Neural progenitor cell (in vitro differentiated cells): ENCODE measurements around the gene UBE2L5. TPM values are rescaled to one million over a fixed set of nuclear protein-coding genes. Genes with fewer than 3 reads are reported as not detected.

Experiments used
- DNase-seq: peaks from one replicate; pipeline ENCODE4 v3.0.0-alpha.2; 2016; ENCODE audit warnings: low spot score
- H2AFZ ChIP-seq: fragments of 200-600 bp; sonication (generic); replicated peaks from 2 replicates; pipeline ENCODE4 v1.6.1; 2016; ENCODE audit warnings: antibody characterized with exemption
- H3F3A ChIP-seq: fragments of 200-600 bp; sonication (generic); 2 replicates; pipeline ENCODE4 v1.6.1; 2016; ENCODE audit warnings: antibody characterized with exemption, low read depth
- H3K27ac ChIP-seq: fragments of 200-600 bp; sonication (generic); 2 replicates; pipeline ENCODE4 v1.5.1; 2016; ENCODE audit warnings: mild to moderate bottlenecking
- H3K27me3 ChIP-seq: fragments of 200-600 bp; sonication (generic); 2 replicates; pipeline ENCODE4 v1.6.1; 2016; ENCODE audit warnings: mild to moderate bottlenecking, moderate library complexity
- H3K36me3 ChIP-seq: fragments of 200-600 bp; sonication (generic); 2 replicates; pipeline ENCODE4 v1.5.1; 2016
- H3K4me1 ChIP-seq: fragments of 200-600 bp; sonication (generic); 2 replicates; pipeline ENCODE4 v1.6.1; 2016; ENCODE audit warnings: mixed run types
- H3K4me2 ChIP-seq: fragments of 200-600 bp; sonication (generic); 2 replicates; pipeline ENCODE4 v1.6.1; 2016
- H3K4me3 ChIP-seq: fragments of 200-600 bp; sonication (generic); 2 replicates; pipeline ENCODE4 v1.5.1; 2016
- H3K79me2 ChIP-seq: fragments of 200-600 bp; sonication (generic); 2 replicates; pipeline ENCODE4 v1.6.1; 2016; ENCODE audit warnings: low read depth
- H3K9ac ChIP-seq: fragments of 200-600 bp; sonication (generic); 2 replicates; pipeline ENCODE4 v1.6.1; 2016
- H3K9me3 ChIP-seq: fragments of 200-600 bp; sonication (generic); 2 replicates; pipeline ENCODE4 v1.5.1; 2016; ENCODE audit warnings: low read depth
- H4K20me1 ChIP-seq: fragments of 200-600 bp; sonication (generic); 2 replicates; pipeline ENCODE4 v1.6.1; 2016; ENCODE audit warnings: low read depth
- H3K27ac Mint-ChIP-seq: 3 replicates; pipeline ENCODE4 v1.8.0; 2021; ENCODE audit warnings: mixed read lengths
- H3K27me3 Mint-ChIP-seq: 2 replicates; pipeline ENCODE4 v1.8.0; 2022; ENCODE audit warnings: low read depth, mild to moderate bottlenecking, inconsistent platforms, moderate library complexity, mixed read lengths; ENCODE audit not compliant: insufficient read depth
- H3K36me3 Mint-ChIP-seq: 3 replicates; pipeline ENCODE4 v1.8.0; 2021; ENCODE audit warnings: mixed read lengths
- H3K4me1 Mint-ChIP-seq: 3 replicates; pipeline ENCODE4 v1.8.0; 2021; ENCODE audit warnings: mixed read lengths
- H3K4me3 Mint-ChIP-seq: 3 replicates; pipeline ENCODE4 v1.8.0; 2021; ENCODE audit warnings: mild to moderate bottlenecking, moderate library complexity, mixed read lengths
- H3K9me3 Mint-ChIP-seq: 3 replicates; pipeline ENCODE4 v1.8.0; 2020; ENCODE audit warnings: mixed read lengths
- CTCF ChIP-seq: fragments of 200-600 bp; sonication (generic); IDR thresholded peaks from 2 replicates; pipeline ENCODE4 v1.5.1; 2017; ENCODE audit warnings: antibody characterized with exemption, mild to moderate bottlenecking
- EZH2 ChIP-seq: fragments of 200-600 bp; sonication (generic); IDR thresholded peaks from 2 replicates; pipeline ENCODE4 v1.6.1; 2017; ENCODE audit warnings: antibody characterized with exemption, mild to moderate bottlenecking, moderate library complexity
- EZH2phosphoT487 ChIP-seq: fragments of 200-600 bp; sonication (generic); IDR thresholded peaks from 2 replicates; pipeline ENCODE4 v1.6.1; 2017; ENCODE audit warnings: antibody characterized with exemption
- total RNA-seq: library from RNA; depleted of rRNA; stranded (reverse); fragments of >200 nt; gene quantifications from 2 replicates; pipeline ENCODE4 v1.2.3, GENCODE V29; 2015; ENCODE audit warnings: low replicate concordance

The UBE2L5 gene
- total RNA-seq, 1 donor from 2014 or later: not detected

- H3K9me3 ChIP-seq: no peaks in the 10 kb centered on the region
- no peak overlapping the region for H3K4me3 ChIP-seq
- H3K27me3 Mint-ChIP-seq: peaks cover 8% of the 10 kb centered on the region
- peaks cover 23% of the 10 kb centered on the region for H3K4me1 Mint-ChIP-seq
- H3K79me2 ChIP-seq: no peaks in the 10 kb centered on the region
- no peaks in the 10 kb centered on the region for H3K36me3 ChIP-seq
- no peaks in the 10 kb centered on the region for H3K4me1 ChIP-seq
- H3K4me3 Mint-ChIP-seq: no peak overlapping the region
- H2AFZ ChIP-seq: no peak overlapping the region
- no peaks in the 10 kb centered on the region for H3K27me3 ChIP-seq
- H3K27ac Mint-ChIP-seq: no peak overlapping the region
- H3K9ac ChIP-seq: no peak overlapping the region
- no peaks in the 10 kb centered on the region for H3K9me3 Mint-ChIP-seq
- H3K27ac ChIP-seq: no peak overlapping the region
- TF ChIP-seq CTCF (no peak), EZH2phosphoT487 (no peak), EZH2 (no peak)
- no peaks in the 10 kb centered on the region for H3K36me3 Mint-ChIP-seq
- no peak overlapping the region for H3K4me2 ChIP-seq
- no peaks in the 10 kb centered on the region for H3F3A ChIP-seq
- no peaks in the 10 kb centered on the region for H4K20me1 ChIP-seq
- no peak for DNase-seq
Observed at GRCh38 chr13:30391956-30392680, 30.2 kb upstream of the UBE2L5 start.

- H2AFZ ChIP-seq: no peak overlapping the region
- Mint-ChIP-seq H3K36me3 (no peaks in the 10 kb centered on the region), H3K27me3 (peaks cover 8% of the 10 kb centered on the region), H3K9me3 (no peaks in the 10 kb centered on the region), H3K4me1 (peaks cover 23% of the 10 kb centered on the region), H3K4me3 (no peak overlapping the region), H3K27ac (no peak overlapping the region)
- no peaks in the 10 kb centered on the region for H3K27me3 ChIP-seq
- H3K4me2 ChIP-seq: no peak overlapping the region
- no peaks in the 10 kb centered on the region for H3K36me3 ChIP-seq
- no peaks in the 10 kb centered on the region for H3K4me1 ChIP-seq
- no peaks in the 10 kb centered on the region for H3K79me2 ChIP-seq
- no peaks in the 10 kb centered on the region for H4K20me1 ChIP-seq
- H3K9me3 ChIP-seq: no peaks in the 10 kb centered on the region
- H3K27ac ChIP-seq: no peak overlapping the region
- H3K4me3 ChIP-seq: no peak overlapping the region
- H3K9ac ChIP-seq: no peak overlapping the region
- TF ChIP-seq CTCF (no peak), EZH2 (no peak), EZH2phosphoT487 (no peak)
- no peak for DNase-seq
- no peaks in the 10 kb centered on the region for H3F3A ChIP-seq
Observed at GRCh38 chr13:30392681-30393045, 29.6 kb upstream of the UBE2L5 start.

DNA sequence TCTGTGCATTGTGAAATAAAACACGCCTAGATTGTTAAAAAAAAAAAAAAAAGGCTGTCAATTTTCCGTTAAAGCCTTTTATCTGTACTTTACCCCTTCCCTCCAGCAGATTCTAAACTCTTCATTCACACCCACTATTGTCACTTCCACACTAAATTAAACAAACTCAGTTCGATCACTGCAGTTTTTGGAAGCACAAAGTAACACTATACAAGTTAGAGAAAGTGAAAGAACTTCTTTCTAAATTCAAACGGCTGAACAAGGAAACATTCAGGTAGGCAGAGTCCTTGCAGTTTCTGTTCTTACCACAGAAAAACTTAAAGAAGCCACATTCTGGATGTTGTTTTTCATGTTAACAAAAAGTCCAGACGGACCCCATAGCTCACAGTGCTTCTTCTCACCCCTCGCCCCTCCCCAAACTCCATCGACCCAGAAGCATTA is 27.5 kb upstream of the UBE2L5 start:
- no peak overlapping the region for H3K9ac ChIP-seq
- H3K4me1 ChIP-seq: no peaks in the 10 kb centered on the region
- H3K27me3 ChIP-seq: no peaks in the 10 kb centered on the region
- H4K20me1 ChIP-seq: no peaks in the 10 kb centered on the region
- Mint-ChIP-seq H3K36me3 (no peaks in the 10 kb centered on the region), H3K9me3 (no peaks in the 10 kb centered on the region), H3K4me3 (no peak overlapping the region), H3K4me1 (peaks cover 13% of the 10 kb centered on the region), H3K27ac (peak overlapping the region; percentile 6), H3K27me3 (peaks cover 8% of the 10 kb centered on the region)
- no peak overlapping the region for H3K4me3 ChIP-seq
- H3K4me2 ChIP-seq: peak overlapping the region; percentile 49
- no peaks in the 10 kb centered on the region for H3K9me3 ChIP-seq
- H3K79me2 ChIP-seq: no peaks in the 10 kb centered on the region
- TF ChIP-seq EZH2 (no peak), CTCF (no peak), EZH2phosphoT487 (no peak)
- no peaks in the 10 kb centered on the region for H3K36me3 ChIP-seq
- H3F3A ChIP-seq: no peaks in the 10 kb centered on the region
- DNase-seq: no peak
- H3K27ac ChIP-seq: no peak overlapping the region
- H2AFZ ChIP-seq: peak overlapping the region; percentile 91
